Ishikawa (cell line): ENCODE data around the gene OR4P4.

Source experiments
- CEBPB ChIP-seq: IDR thresholded peaks from 2 replicates; pipeline ENCODE4 v1.6.1; 2012
- CREB1 ChIP-seq: IDR thresholded peaks from 2 replicates; pipeline ENCODE4 v1.6.1; 2012; ENCODE audit warnings: low read depth
- EGR1 ChIP-seq: IDR thresholded peaks from 2 replicates; pipeline ENCODE4 v1.6.1; 2012
- EP300 ChIP-seq: IDR thresholded peaks from 2 replicates; pipeline ENCODE4 v1.6.1; 2012; ENCODE audit warnings: borderline replicate concordance
- MAX ChIP-seq: IDR thresholded peaks from 2 replicates; pipeline ENCODE4 v1.6.1; 2012
- RAD21 ChIP-seq: IDR thresholded peaks from 2 replicates; pipeline ENCODE4 v1.6.1; 2012; ENCODE audit warnings: low read depth
- REST ChIP-seq: IDR thresholded peaks from 2 replicates; pipeline ENCODE4 v1.6.1; 2012; ENCODE audit warnings: low read depth, mild to moderate bottlenecking
- TAF1 ChIP-seq: IDR thresholded peaks from 2 replicates; pipeline ENCODE4 v1.6.1; 2012; ENCODE audit warnings: low read depth, mild to moderate bottlenecking
- TEAD4 ChIP-seq: IDR thresholded peaks from 2 replicates; pipeline ENCODE4 v1.6.1; 2012
- USF1 ChIP-seq: IDR thresholded peaks from 2 replicates; pipeline ENCODE4 v1.6.1; 2012
- YY1 ChIP-seq: IDR thresholded peaks from 2 replicates; pipeline ENCODE4 v1.6.1; 2012; ENCODE audit warnings: low read depth

GRCh38 chr11:55652560-55652959 is 17.6 kb downstream of the OR4P4 start:
- no peak for TF ChIP-seq EP300
- TF ChIP-seq EGR1: no peak
- no peak for TF ChIP-seq YY1
- TF ChIP-seq CEBPB: no peak
- no peak for TF ChIP-seq MAX
- TF ChIP-seq REST: no peak
- TF ChIP-seq TAF1: no peak
- no peak for TF ChIP-seq CREB1
- TF ChIP-seq USF1: no peak
- no peak for TF ChIP-seq RAD21
- no peak for TF ChIP-seq TEAD4
